ENCODE results near the gene FCRL2.

FCRL2 gene

GRCh38 chr1:157776971-157777391 lies at the start of gene FCRL2:
FCRL2 (minus strand) TSS chr1:157777132; CDS start chr1:157777073, 59 bp downstream.
- DNase-seq (ENCODE audit: low read depth in 2 of 2): no peak

- no peak for DNase-seq (ENCODE audit: low read depth in 2 of 2)
These were observed 43.4 kb upstream of the FCRL2 start for GRCh38 chr1:157820299-157820698.

DNA sequence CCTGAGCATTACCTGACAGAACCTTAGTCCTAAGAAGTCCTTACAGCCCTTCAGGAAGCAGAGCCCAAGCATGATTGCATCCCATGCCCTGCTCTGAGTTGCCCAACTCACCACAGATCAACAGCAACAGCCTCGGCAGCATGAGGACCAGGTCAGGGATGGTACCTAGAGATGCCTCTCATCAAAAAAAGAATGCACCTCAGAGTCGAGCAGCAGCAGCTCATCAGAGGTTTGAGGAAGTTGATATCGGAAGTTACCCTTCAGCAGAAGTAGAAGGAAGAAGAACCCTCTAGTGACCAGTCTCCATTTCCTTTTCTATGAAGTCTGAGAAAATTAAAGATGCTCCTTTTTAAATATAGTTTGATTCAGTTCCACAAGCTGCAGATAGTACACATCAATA lies 43.0 kb upstream of the FCRL2 start, which contains the start of gene FCRL1:
FCRL1 (minus strand) TSS at position 225 of the 400 bp plus-strand sequence; CDS start at position 142, 83 bp downstream.
- DNase-seq (ENCODE audit: low read depth in 2 of 2): no peak

GRCh38 chr1:157819215-157819614 lies 42.3 kb upstream of the FCRL2 start:
- DNase-seq (ENCODE audit: low read depth in 2 of 2): no peak

DNA sequence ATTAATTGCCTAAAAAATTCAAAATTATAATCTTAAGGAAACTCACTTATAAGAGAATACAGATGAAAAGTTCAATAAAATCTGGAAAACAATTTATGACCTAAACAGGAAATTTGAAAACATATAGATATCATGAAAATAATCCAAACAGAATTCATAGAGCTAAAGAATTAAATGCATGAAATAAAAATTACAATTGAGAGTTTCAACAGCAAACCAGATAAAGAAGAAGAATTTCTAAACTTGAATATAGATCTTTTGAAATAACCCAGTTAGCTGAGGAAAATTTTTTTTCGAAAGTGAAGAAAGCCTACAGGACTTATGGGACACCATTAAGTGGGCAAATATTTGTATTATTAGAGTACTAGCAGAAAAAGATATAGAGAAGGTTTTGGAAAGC lies 36.3 kb upstream of the FCRL2 start:
- no peak for DNase-seq (ENCODE audit: low read depth in 2 of 2)

DNA sequence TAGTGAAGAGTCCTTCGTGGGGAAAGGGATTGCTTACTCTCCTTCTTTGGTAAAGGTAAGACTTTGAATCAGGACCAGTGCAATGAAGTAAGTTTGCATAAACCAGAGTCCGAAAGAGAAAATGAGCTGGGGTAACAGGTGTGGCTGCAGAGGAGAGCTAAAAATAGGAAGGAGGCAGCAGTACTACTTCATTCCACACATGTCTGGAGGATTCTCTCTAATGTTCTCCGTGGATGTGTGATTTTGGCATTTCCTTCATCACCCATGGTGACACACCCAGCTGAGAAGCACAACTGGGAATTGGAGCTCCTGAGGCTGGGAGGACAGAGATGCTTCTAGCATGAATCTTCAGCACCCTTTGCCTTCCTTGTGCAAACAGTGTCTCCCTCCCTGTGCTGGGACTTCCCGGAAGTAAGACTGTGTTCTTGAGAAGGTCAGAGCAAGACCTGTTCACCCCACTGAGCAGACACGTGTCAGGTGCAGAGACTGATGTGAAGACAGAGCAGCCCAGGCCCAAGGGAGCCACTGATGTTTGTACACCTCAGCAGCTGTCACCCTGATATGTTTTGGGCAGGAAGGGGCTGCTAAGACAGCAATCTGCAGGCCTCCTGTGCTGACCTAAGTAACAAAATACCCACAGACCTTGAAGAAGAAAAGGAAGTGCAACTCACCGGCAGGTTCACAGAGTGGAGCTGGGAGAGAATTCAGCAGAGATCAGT lies 29.7 kb upstream of the FCRL2 start:
- DNase-seq (ENCODE audit: low read depth in 2 of 2): no peak

DNA sequence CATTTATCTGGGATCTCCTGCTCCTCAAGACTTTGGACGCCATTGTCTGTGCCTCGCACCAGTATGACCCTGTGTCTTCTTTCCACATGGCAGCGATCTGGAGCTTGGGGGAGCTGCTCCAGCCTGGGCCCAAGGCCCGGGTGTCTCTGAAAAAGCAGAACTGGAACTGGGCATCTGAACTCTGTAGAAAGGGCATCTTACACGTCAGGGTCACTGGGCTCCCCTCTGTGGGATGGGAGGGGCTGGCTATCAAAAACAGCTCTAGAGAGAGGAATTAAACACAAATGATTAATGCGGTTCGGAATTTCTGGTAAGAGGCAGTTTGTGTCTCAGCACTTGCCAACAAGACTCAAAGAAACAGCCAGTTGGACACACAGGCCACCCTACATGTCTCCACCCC lies 26.9 kb upstream of the FCRL2 start:
- no peak for DNase-seq (ENCODE audit: low read depth in 2 of 2)

- DNase-seq (ENCODE audit: low read depth in 2 of 2): no peak
These were observed 23.1 kb upstream of the FCRL2 start for GRCh38 chr1:157799996-157800395.

DNA sequence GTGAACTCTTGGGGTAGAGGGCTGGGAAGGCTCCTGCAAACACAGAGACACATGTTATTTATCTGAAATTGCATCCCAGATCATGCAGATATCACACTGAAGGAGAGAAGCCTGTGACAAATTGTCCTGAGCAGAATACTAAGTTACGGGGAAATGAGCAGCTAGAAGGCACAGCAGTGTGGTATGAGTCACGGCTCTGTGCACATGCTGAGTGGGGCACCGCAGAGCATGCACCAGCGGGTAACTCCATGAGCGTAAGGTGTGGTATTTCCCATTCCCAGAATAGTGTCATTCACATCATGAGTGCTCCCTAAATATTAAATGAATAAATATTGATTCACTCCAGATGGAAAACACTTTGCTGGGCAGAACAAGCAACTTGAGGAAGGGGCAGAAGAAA lies 21.3 kb upstream of the FCRL2 start:
- DNase-seq (ENCODE audit: low read depth in 2 of 2): no peak

DNA sequence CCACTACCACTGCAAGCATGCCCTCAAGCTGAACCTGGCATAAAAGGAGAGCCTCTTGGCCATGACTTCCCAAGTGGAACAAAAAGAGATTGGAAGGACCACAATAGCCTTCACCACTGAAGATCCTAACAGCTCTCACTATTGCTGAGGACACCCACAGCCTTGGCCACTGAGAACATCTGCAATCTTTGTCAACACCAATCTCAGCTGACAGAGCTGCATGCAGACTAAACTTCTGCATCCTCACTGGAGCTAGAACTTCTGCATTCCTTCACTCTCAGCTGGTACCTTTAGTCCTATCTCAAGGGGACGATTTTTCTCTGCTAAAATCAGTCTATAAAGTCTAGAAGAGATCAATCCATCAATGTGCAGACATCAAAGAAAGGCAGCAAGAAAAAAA lies 8.3 kb upstream of the FCRL2 start:
- no peak for DNase-seq (ENCODE audit: low read depth in 2 of 2)

- no peak for DNase-seq (ENCODE audit: low read depth in 2 of 2)
These were observed 7.9 kb upstream of the FCRL2 start for GRCh38 chr1:157784801-157785200.

DNA sequence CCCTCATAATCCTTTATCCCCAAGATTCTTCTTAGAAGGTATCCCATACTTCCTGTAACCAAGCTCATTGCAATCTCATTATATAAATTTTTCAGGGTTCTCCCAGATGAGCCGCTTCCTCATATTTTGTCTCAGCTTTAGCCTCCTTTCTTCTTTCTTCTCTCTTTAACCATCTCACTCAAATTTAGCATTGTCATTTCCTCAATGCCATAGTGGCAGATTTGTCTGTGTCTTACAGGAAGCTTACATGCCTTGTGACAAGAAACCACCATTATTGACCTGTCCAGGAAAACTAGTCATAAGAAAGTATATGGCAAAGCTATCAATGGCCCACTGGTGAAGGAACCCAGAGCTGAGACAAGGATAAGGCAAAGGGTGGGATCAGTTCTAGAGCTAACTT lies 6.0 kb upstream of the FCRL2 start:
- no peak for DNase-seq (ENCODE audit: low read depth in 2 of 2)

- no peak for DNase-seq (ENCODE audit: low read depth in 2 of 2)
These were observed 4.1 kb upstream of the FCRL2 start for GRCh38 chr1:157781048-157781447.

DNA sequence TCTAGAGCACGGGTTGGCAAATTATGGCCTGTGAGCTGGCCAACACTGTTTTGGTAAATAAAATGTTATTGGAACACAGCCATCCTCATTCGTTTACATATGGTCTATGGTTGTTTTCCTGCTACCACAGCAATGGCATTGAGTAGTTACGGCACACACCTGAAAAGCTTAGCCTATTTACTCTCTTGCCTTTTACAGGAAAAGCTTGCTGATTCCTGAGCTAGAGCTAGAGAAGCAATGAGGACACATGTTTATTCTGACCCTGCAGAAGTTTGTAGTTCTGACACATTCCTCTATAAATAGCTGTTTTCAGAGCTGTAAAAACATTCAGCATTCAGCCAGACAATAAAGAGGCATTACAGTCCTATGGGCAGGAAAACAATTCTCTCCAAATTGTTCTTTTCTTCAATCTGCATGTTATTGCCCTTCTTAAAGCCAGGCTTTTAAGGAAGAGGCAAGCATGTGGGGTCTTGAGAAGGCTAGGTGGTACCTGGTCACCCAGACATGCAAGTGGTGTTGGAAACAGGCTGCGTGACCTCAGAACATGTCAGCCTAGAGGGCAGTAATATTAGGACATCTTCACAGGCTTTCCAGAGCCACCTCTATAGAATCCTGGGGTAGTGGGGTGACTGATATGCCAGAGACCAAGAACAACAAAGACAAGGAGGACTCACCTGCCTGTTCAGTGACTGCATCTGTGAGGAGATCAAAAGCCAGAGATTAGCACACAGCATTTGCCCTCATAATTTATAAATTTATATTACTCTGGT lies 1.6 kb downstream of the FCRL2 start:
- no peak for DNase-seq (ENCODE audit: low read depth in 2 of 2)

DNA sequence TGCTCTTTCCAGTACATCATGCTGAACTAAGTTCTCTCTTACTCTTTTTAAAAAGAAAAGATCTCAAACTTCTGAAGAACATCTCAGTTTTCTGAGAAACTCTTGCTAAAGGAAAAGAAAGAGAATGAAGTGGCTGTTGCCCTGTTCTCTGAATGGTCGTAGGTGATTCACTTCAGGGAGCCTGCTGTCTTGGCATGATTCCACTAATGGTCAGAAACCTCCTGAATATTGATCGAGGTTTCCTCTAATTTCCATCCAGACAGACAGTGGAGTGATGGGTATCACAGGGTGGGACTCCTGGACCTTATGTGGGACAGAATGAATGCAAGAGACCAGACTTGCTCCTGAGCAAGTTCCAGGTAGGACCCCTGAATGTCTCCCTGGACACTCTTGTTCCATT lies 2.5 kb downstream of the FCRL2 start:
- no peak for DNase-seq (ENCODE audit: low read depth in 2 of 2)

GRCh38 chr1:157773493-157774350 lies 3.2 kb downstream of the FCRL2 start:
- DNase-seq (ENCODE audit: low read depth in 2 of 2): no peak

GRCh38 chr1:157771661-157772425 lies 5.1 kb downstream of the FCRL2 start:
- no peak for DNase-seq (ENCODE audit: low read depth in 2 of 2)

GRCh38 chr1:157770442-157771043 lies 6.4 kb downstream of the FCRL2 start:
- no peak for DNase-seq (ENCODE audit: low read depth in 2 of 2)

DNA sequence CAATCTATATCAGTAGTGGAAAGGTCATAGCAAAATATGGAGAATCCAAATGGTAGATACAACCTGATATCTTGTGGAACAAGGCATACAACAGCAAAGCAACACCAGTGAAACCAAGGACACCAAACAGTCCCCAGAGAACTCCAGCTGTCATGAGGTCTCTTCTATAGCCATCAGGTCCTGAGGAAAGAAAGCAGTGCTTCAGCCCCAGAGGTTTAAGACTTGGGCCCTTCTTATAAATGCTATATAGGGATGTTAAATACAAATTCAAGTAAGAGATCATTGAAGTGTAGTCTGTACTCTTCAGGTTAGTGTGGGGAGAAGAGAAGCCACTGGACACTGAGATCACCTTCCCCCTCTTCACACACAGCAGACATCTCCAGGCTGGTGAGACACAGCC lies 10.1 kb downstream of the FCRL2 start:
- no peak for DNase-seq (ENCODE audit: low read depth in 2 of 2)

DNA sequence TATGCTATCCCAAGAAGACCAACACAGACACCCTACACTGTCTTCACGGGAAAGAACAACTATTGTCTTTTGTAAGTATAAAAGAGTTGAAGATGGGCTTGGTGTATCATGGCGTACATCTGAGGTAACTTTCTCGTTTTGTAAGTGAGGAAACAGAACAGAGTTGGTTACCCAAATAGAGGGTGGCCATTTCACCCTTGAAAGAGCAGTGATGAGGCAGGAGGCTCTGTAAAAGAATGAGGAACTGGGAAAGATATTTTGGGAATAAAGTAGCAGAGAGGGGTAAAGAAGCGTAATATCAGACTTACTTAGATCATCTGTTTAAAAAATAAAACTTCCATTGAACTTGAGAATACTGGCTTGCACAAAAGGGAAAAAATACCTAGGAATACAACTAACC lies 18.9 kb downstream of the FCRL2 start:
- DNase-seq (ENCODE audit: low read depth in 2 of 2): no peak

- DNase-seq (ENCODE audit: low read depth in 2 of 2): no peak
These were observed 23.3 kb downstream of the FCRL2 start for GRCh38 chr1:157753611-157754010.

All from stimulated activated CD8-positive, alpha-beta memory T cell treated with anti-CD3 and anti-CD28 coated beads, Interleukin-15, amount 100 ng/mL, for 4 hours (primary cell).